NCI-H2107 treated with DMSO at 0.1 percent for 48 hours (cell line): ENCODE measurements around the gene NKD1.

Experiments used
- DNase-seq: peaks from one replicate; lab custom pipeline; 2025; ENCODE audit not compliant: unreplicated experiment; lab: John Stamatoyannopoulos, UW

The NKD1 gene

DNA sequence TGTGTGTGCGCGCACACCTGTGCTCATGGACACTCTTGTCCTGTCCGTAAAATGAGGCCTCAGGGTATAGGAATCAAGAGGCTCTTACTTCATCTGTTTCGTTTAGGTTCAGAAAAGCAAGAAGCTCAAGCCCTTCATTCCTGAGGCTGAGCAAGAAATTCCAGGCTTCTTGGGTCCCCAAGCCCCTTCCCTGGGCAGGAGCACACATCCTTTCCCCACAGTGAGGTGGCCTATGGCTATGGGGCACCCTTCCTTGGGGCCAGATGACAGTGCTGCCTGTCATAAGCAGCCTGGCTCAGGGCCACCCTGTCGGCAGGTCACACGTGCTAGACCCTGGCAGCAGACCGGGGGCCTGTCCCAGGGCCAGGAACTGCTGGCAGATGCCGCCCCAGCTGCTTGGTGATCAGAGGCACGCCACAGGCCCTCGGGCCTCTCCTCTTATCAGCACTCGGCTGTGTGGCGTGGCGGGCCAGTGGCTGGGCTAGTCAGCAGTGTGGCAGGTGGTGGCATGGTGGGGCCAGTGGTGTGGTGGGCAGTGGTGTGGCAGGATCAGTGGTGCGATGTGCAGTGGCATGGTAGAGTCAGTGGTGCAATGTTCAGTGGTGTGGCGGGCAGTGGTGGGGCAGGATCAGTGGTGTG is 50.2 kb downstream of the NKD1 start:
- no peak for DNase-seq

DNA sequence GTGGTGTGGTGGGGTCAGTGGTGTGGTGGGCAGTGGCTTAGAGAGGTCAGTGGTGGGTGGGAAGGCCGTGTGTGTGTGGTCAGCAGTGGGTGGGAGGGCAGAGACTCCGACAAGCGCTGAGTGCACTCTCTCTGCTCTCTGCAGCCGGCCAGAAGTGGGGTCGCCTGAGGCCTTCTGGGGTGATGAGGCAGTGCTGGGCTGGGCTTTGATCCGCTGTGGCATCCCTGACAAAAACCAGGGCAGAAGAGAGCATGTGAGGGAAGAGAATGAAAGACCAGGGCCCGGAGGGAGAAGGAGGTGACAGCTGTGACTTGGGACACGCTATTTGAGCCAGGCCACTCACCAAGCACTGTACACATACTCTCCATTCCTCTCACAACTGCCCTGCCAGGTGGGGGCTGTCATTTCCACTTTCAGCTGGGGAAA is 50.8 kb downstream of the NKD1 start:
- DNase-seq, result no peak

DNA sequence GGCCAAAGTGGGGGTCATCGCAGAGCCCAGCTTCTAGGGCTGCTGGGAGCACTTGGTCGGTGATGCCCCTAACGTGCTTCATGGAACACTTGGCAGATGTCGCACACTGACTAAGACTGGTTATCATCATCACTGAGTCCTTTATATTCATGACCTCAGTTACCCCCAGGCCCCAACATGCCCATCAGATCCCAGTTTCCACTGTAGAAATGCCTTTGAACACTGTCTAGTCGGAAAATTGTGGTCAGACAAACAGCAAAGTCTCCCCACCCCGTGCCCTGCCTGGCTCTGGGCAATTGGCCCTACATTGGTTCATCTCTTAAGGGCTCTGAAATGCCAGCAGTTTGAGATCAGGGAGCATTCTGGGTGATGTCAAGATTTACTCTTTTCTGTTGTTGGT is 51.3 kb downstream of the NKD1 start:
- DNase-seq, result no peak

DNA sequence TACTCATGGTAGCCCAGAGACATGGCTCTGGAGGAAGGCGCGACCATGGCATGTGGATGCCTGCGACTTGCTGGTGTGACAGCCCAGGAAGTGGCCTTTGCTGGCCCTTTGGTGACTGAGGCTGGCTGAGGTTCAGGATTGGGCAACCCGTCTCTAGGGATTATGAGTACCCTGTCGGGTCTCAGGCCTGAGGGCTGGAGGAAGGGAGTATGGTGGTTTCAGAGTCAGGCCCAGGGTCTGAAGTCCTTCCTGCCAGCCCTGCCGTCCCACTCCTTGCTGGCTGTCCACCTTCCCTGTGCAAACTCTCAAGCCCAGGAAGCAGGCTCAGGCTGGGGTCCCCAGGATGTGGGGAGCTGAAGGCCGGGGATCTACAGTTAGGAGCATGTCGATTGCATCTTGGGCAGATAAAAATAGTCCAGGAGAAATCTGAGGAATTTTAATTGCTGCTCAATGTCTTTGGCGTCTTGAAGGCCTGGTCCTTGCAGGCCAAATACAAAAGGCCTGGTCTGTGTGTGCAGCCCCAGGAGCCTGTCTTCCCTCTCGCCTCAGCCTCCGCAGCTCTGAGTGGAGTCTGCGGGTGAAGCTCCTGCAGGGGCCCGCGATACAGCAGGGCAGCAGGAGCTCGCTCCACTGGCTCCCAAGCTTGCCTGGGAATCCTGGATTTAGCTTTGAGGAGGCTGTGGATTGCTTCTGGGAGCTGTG is 52.5 kb downstream of the NKD1 start:
- DNase-seq, result no peak

DNA sequence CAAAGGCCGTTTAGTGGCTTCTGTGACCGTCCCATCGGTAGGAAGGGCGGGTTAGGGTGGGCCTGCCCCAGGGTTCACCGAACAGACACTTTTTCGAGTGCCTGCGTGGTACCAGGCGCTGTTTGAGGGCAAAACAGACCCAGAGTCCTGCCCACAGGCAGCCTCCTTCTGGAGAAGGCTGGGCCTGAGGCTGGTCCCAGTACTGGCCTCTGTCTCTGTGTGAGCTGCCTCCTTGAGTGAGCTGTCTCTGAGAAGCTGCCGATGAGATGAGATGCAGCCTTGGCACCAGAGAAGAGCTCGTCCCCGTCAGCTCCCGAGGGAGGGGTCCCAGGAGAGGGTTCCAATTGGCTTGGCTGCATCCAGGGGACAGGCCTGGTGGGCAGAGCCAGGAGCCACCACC is 53.1 kb downstream of the NKD1 start:
- no peak for DNase-seq

DNA sequence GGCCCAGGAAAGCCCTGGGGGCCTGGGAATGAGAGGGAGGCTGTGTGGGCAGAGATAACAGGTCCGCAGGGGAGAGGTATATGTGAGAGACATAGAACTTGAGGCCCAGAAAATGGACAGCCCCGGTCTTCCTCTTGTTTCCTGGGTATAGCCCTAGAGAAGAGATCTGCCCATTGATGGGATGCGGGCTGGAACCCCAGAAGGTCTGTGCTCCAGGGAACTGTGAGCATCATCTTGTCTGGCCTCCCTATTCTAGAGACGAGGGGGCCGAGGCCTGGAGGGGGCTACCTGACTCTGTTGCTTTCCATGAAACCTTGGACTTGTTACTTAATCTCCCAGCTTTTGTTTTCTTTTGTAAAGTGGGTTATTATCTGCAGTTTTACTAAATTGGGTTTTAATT is 53.9 kb downstream of the NKD1 start:
- DNase-seq, result no peak

DNA sequence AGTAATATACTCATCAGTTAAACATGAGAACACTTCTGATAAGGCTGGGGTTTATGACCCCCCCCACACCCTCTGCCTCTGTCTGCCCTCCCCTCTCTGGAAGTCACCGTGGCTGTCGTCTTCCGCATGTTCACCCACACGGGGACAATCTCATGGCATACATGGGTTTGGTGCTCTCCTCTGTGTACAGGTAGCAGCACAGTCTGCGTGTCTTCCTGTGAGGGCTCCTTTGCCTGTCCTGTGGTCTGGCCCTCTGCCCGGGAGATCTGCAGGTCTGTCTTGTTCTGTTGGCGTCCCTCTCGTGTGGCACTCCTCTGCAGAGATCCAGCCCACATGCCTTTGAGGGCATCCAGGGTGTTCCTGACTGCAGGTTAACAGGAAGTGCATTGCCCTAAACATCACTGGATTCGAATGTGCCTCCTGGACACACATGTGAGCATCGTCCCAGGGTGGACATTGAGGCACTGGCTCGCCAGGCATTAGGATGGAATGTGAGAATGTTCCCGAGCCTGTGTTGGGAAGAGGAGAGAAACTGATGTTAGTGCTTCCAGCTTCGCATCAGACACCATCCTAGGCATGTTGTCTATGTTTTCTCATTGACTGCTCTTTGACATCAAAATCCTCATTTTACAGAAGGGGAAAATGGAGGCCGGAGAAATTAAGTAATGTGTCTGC is 54.5 kb downstream of the NKD1 start:
- DNase-seq, result no peak

DNA sequence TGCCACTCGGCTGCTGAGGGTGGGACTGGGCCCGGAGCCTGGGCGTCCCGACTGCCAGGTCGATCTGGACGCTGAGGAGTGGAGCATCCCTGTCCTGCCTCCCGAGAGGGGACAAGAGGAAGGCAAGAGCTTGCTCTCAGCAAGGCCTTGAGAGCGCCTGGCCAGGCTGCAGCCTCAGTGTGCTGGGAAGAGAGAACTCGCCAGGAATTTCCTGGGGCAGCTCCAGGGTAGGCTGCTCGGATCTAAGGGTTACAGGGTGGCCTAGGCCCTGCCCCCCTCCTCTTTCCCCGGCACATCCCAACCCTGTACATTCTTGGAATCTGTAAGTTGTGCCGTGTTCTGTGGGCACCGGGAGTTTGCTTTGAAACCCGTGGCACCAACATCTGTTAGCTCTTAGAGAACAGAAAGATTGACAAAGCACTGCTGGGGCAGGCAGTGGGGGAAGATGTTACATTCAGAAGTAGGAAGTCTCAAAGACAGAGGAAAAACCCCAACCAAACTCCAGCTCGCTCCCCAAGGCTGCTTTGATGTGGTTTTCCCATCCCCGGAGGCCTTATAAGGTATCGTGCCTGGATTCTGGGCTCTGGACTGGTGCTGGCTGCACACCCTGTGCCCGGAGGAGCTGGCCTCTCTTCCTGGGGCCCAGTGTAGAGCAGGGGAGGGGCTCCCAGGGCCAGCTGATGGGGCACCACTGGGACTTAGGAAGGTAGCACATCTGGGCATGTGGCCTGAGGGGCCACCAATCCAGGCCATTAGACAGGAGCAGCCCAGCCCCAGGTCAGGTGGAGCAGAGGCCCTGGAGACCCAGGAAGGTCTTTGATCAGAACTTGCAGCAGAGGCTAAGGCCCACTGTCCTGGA is 55.2 kb downstream of the NKD1 start:
- no peak for DNase-seq

DNA sequence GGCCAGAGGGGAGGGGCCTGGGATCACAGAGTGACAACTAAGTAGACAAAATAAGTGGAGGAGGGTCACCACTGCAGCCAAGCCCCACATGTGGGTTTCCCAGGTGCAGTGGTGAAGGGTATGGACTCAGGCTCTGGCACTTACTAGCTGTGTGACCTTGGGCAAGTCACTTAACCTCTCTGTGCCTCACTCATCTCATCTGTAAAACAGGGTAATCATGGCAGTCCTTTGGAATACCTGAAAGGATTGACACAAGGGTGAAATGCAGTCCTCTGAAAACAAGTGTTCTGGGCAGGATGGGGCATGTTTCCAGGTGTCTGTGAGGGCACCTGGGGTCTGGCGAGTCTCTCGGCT is 55.8 kb downstream of the NKD1 start:
- no peak for DNase-seq

DNA sequence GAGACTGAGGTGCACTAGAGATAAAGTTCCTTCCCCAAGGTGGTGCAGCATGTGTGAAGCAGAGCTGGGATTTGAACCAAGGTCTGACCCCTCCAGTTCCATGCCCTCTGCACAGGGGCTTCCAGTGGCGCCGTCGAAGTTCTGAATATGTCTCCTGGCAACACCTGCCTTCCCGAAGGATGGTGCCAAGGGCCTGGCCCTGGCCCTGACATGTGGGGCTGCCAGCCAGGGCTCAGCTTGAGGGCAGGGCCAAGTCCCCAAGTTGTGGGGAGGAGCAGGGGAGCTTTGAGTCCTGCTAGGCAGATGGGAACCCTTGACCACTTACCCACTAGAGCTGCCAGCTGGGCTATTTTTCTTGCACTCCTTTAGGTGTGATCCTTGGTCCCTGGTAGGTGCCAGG is 56.4 kb downstream of the NKD1 start:
- no peak for DNase-seq

DNA sequence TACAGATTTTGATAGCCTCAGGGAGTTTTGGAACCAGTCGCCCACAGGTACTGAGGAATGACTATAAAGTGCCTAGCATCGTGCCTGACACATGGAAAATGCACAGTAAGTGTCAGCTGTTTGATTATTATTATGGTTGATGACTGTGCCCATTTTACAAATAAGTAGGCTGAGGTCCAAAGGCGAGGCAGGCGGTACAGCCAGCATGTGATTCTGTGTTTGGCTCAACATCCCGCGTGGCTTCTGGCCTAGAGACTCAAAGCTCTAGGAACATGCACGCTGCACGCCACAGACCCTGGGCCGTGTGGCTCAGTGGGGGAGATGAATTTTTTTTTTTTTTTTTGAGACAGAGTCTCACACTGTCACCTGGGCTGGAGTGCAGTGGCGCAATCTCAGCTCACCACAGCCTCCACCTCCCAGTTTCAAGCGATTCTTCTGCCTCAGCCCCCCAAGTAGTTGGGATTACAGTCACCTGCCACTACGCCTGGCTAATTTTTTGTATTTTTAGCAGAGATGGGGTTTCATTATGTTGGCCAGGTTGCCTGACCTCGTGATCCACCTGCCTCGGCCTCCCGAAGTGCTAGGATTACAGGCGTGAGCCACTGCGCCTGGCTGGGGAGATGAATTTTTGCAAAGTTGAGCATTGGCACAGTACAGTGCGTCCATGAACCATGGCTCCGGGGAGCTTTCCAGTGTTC is 57.7 kb downstream of the NKD1 start:
- DNase-seq, result no peak

DNA sequence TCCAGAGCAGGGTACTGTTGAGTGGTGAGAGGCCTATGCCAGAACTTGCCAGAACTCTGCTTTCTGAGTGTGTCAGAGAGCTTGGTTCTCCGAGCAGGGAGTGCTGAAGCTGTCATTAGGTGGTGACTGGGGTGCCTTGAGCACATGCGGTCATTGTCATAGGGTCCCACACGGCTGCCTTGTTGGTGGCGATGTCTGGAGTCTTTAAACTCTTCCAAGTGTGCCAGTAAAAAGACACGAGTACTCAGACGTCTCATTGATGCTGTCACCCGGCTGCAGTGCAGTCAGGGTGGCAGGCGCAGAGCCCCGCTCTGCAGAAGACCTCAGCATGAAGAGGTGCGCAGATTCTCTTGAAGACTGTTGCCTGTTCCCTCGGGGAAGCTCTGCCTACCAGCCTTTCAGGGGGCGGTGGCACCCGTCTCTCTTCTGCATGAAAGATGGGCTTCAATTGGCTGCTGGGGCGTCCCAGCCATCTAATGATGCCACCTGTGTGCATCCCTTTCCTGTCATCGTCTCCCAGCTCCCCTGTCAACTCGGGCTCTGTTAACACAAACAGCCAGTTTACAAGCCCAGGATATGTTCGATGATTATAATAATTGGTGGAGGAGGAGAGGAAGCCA is 58.3 kb downstream of the NKD1 start:
- DNase-seq, result no peak

DNA sequence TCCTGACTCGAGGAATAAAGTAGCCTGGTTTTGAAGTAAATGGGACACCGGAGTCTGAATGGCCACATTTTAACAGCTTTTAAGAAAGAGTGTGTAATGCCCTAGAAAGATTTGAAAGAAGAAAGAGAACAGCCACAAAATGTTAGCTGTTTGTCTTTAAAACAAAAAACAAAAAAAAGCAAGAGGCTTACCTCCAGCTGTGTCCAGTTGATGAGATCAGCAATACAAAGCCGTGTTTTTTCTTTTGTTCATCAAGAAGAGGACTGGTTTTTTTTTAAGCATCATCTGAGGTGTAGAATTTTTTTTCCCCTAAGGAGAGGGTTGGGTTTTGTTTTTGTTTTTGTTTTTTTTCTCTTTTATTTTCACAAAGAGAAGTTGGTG is 58.8 kb downstream of the NKD1 start:
- DNase-seq, result no peak

DNA sequence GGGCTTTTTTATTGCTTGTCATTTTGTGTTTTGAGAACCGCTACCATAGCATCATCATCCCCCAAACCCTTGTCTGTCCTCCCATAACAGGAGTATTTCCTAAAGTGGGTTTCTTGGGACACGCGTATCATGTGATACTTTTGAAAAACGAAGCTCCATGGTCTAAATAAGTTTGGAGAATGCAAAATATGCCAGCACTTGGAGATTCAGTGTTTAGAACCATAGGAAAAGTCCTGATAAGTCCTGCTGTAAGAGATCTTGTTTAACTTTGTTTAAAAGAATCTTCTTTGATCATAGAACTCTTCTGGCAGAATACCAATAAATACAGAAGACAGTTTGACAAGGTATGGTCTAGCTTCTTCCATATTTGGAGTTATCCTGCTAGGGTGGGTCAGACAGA is 59.3 kb downstream of the NKD1 start:
- no peak for DNase-seq

DNA sequence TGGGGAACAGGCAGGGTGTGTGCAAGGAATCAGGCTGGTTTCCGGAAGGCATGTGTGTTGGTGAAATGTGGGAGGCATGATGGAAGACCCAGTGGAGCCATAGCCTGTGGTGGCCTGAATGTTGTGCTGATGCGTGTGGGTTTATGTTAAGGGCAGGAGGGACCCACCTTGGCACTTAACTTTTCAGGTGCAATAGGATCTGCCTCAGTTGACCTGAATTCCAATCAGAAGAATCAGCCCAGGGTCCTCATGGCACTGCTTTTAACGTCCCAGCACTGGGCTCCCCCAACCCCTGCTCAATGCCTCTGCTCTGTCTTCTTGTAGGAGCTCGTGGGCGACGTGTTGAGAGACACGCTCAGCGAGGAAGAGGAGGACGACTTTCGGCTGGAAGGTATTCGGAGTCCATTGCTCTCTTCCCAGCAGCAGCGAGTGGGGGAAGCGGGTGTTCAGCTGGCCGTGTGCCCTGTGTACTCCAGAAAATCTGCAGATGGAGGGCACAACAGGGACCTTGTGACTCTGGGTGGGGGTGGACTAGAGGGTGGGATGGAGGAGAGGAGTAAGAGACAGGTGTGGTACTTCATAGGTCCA is 59.9 kb downstream of the NKD1 start:
- no peak for DNase-seq

DNA sequence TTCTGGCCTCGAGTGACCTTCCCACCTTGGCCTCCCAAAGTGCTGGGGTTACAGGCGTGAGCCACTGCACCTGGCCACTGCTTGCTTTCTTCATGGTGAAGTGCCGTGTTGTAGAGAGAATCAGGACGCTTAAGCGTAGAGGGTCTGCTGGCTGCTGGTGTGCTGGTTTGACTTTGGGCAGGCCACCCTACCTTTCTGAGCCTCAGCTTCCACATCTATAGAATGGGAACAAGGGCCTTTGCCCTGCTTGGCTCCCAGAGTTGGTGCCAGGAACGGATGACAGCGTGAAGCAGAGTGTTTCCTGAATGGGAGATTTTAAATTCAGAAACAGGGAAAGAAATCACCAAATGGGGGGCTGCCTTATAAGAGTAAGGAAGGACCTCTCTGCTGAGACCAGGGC is 60.9 kb downstream of the NKD1 start:
- no peak for DNase-seq

DNA sequence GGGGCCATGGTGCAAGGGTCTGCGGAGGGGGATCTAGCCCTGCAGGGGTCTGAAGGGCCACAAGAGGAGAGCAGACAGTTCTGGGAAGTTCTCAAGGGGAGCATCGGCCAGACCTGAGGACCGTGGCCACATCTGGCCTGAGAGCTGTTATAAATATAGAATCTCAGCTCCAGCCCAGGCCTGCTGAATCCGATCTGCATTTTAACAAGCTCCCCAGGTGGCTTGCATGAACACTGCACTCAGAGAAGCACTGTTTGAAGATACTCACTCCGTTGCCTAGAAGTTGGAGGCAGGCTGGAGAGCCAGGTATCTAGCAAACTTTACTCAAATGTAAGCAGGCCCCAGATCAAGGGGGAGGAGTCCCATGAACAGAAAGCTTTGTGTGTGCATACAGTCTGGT is 61.3 kb downstream of the NKD1 start:
- DNase-seq, result no peak

DNA sequence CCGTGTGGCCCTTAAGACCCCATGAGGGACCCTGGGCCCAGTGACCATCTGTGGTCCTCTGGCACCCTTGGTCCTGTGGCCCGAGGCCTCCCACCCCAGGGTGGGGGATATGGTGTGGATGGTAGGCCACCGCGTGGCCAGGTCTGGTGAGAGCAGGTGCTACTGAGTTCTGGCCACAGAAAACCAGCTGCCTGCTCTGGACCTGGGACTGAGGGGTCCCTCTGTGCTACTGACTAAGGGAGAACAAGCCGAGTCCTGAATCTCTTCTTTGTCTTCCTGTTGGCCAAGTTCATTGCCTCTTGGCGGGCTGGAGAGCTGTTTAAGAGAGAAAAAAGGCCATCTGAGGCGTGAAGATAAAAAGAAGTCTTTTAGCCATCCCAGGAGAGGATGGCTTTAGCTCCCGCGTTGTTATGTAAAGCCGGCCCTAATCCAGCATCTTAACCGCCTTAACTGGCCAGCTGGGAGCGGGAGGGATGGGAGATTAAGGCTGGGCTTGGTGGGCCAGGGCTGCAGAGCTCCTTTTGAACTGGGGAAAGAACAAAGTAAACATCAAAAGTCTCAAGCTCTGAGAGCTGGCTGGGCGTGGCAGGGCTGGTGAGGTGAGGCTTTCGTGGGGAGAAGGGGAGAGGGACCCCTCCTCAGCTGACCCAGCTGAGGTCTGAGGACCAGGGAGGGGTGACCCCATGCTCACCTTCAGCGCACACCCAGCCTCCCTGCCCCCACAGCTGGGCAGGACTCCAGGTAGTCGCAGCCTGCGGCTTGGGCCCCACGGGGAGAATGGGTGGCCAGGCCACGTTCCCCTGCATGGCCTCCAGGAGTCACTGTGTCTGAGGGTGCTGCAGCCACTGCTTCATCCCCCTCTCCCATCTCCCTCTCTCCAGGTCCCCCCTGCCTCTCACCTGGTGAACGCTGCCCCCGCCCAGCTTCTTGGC is 62.4 kb downstream of the NKD1 start:
- no peak for DNase-seq

DNA sequence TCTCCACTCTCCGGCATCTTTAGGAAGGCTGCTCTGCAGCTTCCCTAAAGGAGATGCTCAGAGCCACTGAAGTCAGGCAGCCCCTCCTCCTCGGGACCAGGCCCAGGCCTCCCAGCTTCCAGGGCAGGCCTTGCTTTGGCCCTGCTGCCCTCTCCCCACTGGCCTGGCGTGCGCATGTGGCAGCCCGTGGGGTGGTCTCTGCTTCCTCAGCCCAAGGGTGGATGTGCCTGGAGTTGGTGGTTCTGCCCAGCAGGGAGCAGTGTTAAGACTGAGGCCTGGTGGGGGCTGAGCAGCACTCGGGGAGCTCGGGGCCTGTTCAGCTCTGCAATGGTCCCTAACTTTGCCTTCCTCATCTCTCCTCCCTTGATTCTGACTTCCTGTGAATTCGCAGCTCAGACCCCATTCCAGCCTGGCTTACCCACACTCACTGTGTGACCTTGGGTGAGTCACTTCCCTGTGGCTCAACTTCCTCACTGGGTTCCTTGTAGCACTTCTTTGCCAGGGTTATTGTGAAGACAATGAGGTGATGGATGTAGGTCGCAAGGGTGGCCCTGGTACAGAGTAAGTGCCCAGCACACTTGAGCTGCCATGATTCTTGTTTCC is 63.2 kb downstream of the NKD1 start:
- DNase-seq, result no peak
